Kidney (tissue), 14 donors: ENCODE measurements around the gene PMPCA. TPM values are rescaled to one million over a fixed set of nuclear protein-coding genes. Genes with fewer than 3 reads are reported as not detected.

ENCODE experiments used
- DNase-seq, 5 donors: peaks; one replicate each; pipeline ENCODE4 v3.0.0-alpha.2; 2013 to 2020
- FAIRE-seq: peaks from 2 replicates; lab custom pipeline; 2012; peaks lifted over from hg19 to GRCh38; lab: Jason Lieb, UNC
- H3K27ac ChIP-seq, 2 donors: one replicate each; pipeline ENCODE4 v1.7.0; 2013; ENCODE audit warnings: low read depth in 2 of 2, low read length in 2 of 2, inconsistent platforms in 1 of 2
- H3K27me3 ChIP-seq: one replicate; pipeline ENCODE4 v1.7.1; 2013; ENCODE audit warnings: low read length, inconsistent platforms; ENCODE audit not compliant: control insufficient read depth, insufficient read depth
- H3K36me3 ChIP-seq, 3 donors: one replicate each; pipeline versions ENCODE4 v1.7.0 to v1.7.1; 2013; ENCODE audit warnings: low read length in 3 of 3, control low read depth in 1 of 3, inconsistent platforms in 1 of 3; ENCODE audit not compliant: insufficient read depth in 3 of 3, control insufficient read depth in 2 of 3
- H3K4me1 ChIP-seq, 3 donors: one replicate each; pipeline versions ENCODE4 v1.7.0 to v1.7.1; 2013; ENCODE audit warnings: low read length in 3 of 3, inconsistent platforms in 1 of 3, low read depth in 1 of 3; ENCODE audit not compliant: control insufficient read depth in 2 of 3, insufficient read depth in 2 of 3
- H3K4me3 ChIP-seq, 3 donors: one replicate each; pipeline versions ENCODE4 v1.7.0 to v1.8.1; 2013; ENCODE audit warnings: low read length in 3 of 3, control low read depth in 1 of 3, inconsistent platforms in 1 of 3
- H3K9ac ChIP-seq, 3 donors: one replicate each; pipeline versions ENCODE4 v1.7.0 to v1.7.1; 2013; ENCODE audit warnings: low read length in 3 of 3, control low read depth in 1 of 3, inconsistent platforms in 1 of 3
- H3K9me3 ChIP-seq, 3 donors: one replicate each; pipeline versions ENCODE4 v1.7.0 to v1.7.1; 2013; ENCODE audit warnings: low read length in 3 of 3, control low read depth in 1 of 3, inconsistent platforms in 1 of 3; ENCODE audit not compliant: control insufficient read depth in 2 of 3, insufficient read depth in 1 of 3
- CTCF ChIP-seq: IDR thresholded peaks from 3 replicates; pipeline ENCODE4 v1.5.1; 2012; ENCODE audit warnings: mild to moderate bottlenecking, moderate library complexity, borderline replicate concordance; ENCODE audit not compliant: insufficient read depth; ENCODE audit errors: extremely low read depth
- intact Hi-C: fragments of 100-400 bp; cut with DNase I; formaldehyde crosslinking; loops from one replicate; pipeline ENCODE4 v1.11.1; 2022
- polyA plus RNA-seq: library from polyadenylated mRNA; stranded (reverse); fragments of 350-450 nt; fragmentation: Illumina TruSeq; extraction: RNeasy Lipid Tissue Mini Kit (QIAGEN cat#74804); gene quantifications from one replicate; pipeline ENCODE4 v1.2.3, GENCODE V29; 2014; ENCODE audit warnings: low read depth, low replicate concordance; ENCODE audit not compliant: insufficient read depth
- total RNA-seq: library from RNA; stranded (reverse); fragmentation: NEBNext Ultra II Directional; extraction: Animal tissue kit (Norgen Biotek cat#: 25700); gene quantifications from one replicate; pipeline ENCODE4 v1.2.1, GENCODE V29; 2021
- donor health status: control.
- donor health status: control.
- donor health status: control.
- donor health status: control.
- donor health status: control.
- donor health status: DM: yes; HTN: yes; CAD: no.
- donor health status: Normal renal cell carcinoma (clear cell type).

PMPCA gene
- total and polyA plus RNA-seq, 2 donors from 2014 or later: 45.6 to 50.1 TPM

- no peak overlapping the region for H3K27ac ChIP-seq
- peak in 1 of 5 donors; percentile 61 for DNase-seq
- FAIRE-seq: no peak
- H3K9me3 ChIP-seq: no peaks in the 10 kb centered on the region
- no peak for TF ChIP-seq CTCF
- H3K4me3 ChIP-seq: no peak overlapping the region
- peaks cover 0 to 9% (median 4%) of the 10 kb centered on the region in 3 donors for H3K4me1 ChIP-seq
- no peak overlapping the region for H3K9ac ChIP-seq
- intact Hi-C loops: no loop called here
- H3K36me3 ChIP-seq: peaks cover 0 to 30% (median 22%) of the 10 kb centered on the region in 3 donors
- no peaks in the 10 kb centered on the region for H3K27me3 ChIP-seq
Observed at GRCh38 chr9:136395020-136395340, 15.5 kb upstream of the PMPCA start.

GRCh38 chr9:136395345-136396218 lies 14.9 kb upstream of the PMPCA start:
- TF ChIP-seq CTCF: no peak
- no peaks in the 10 kb centered on the region for H3K27me3 ChIP-seq
- FAIRE-seq (no peak), DNase-seq (no peak)
- no peak overlapping the region for H3K4me3 ChIP-seq
- H3K9me3 ChIP-seq: no peaks in the 10 kb centered on the region
- intact Hi-C loops: no loop called here
- H3K27ac ChIP-seq: no peak overlapping the region
- H3K36me3 ChIP-seq: peaks cover 0 to 30% (median 22%) of the 10 kb centered on the region in 3 donors
- H3K9ac ChIP-seq: no peak overlapping the region
- peaks cover 0 to 13% (median 4%) of the 10 kb centered on the region in 3 donors for H3K4me1 ChIP-seq

- FAIRE-seq: no peak
- Histone ChIP-seq H3K9ac (no peak overlapping the region), H3K27ac (no peak overlapping the region), H3K4me1 (peaks cover 0 to 14% (median 4%) of the 10 kb centered on the region in 3 donors), H3K27me3 (no peaks in the 10 kb centered on the region), H3K4me3 (no peak overlapping the region), H3K36me3 (peaks cover 0 to 30% (median 22%) of the 10 kb centered on the region in 3 donors), H3K9me3 (no peaks in the 10 kb centered on the region)
- intact Hi-C loops: no loop called here
- TF ChIP-seq CTCF: no peak
- no peak for DNase-seq
Observed at GRCh38 chr9:136396219-136396515, 14.3 kb upstream of the PMPCA start.
